HCT116 (cell line): ENCODE data around the gene C1S. TPM values are rescaled to one million over a fixed set of nuclear protein-coding genes. Genes with fewer than 3 reads are reported as not detected.

Source experiments
- ATAC-seq: fragments of 200-7000 bp; cut with Tn5 transposase; 2 replicates; pipeline ENCODE4 v1.9.1; 2020; ENCODE audit warnings: mild to moderate bottlenecking, moderate library complexity
- BruUV-seq: library from RNA; stranded (reverse); fragments of 400-500 nt; replicated peaks from 2 replicates; lab custom pipeline; 2021; lab: Mats Ljungman, UMichigan
- CTCF ChIA-PET: fragments of 300-600 bp; sonication (Branson Sonifier 250); formaldehyde crosslinking; loops from one replicate; lab custom pipeline; 2021; ENCODE audit warnings: antibody characterized with exemption; lab: Charles Lee
- POLR2A ChIA-PET: fragments of 300-600, 350-600 bp; sonication (Branson Sonifier 250); formaldehyde crosslinking; loops from one replicate; lab custom pipeline; 2021; ENCODE audit warnings: antibody characterized with exemption; lab: Charles Lee
- RAD21 ChIA-PET, 2 experiments: fragments of 300-600 bp; sonication (Branson Sonifier 250); formaldehyde crosslinking; loops; one replicate each; lab custom pipeline; 2023; ENCODE audit warnings: low total read pairs in 2 of 2; ENCODE audit not compliant: uncharacterized antibody in 2 of 2, unreplicated experiment in 2 of 2, low non-redundant PET in 1 of 2; lab: Charles Lee
- DNase-seq: peaks from one replicate; pipeline ENCODE4 v3.0.0-alpha.2; 2010; ENCODE audit warnings: low read depth, low spot score
- H2AFZ ChIP-seq: fragments of 200-600 bp; shearing (Covaris generic), sonication (generic); 2 replicates; pipeline ENCODE4 v1.6.1; 2017; ENCODE audit warnings: low read depth, mixed run types, mixed read lengths, antibody characterized with exemption, low read length; ENCODE audit not compliant: poor library complexity, severe bottlenecking
- H3K27ac ChIP-seq: 2 replicates; pipeline ENCODE4 v1.5.1; 2012; ENCODE audit warnings: low read depth, low read length
- H3K27me3 ChIP-seq: fragments of 200-600 bp; sonication (generic); 2 replicates; pipeline ENCODE4 v1.6.1; 2016; ENCODE audit warnings: mixed run types, low read length, mixed read lengths; ENCODE audit not compliant: insufficient read depth
- H3K36me3 ChIP-seq, 2 experiments: fragments of 200-500 bp in 1 of 2; fragments of 200-600 bp in 1 of 2; sonication (Bioruptor generic) in 1 of 2; sonication (generic) in 1 of 2; 2 replicates each; pipeline versions ENCODE4 v1.5.1 to v1.6.1; 2014 to 2016; ENCODE audit warnings: low read length in 2 of 2, inconsistent platforms in 1 of 2, mixed read lengths in 1 of 2, mixed run types in 1 of 2; ENCODE audit not compliant: insufficient read depth in 2 of 2, control insufficient read depth in 1 of 2
- H3K4me1 ChIP-seq, 2 experiments: fragments of 200-600 bp in 1 of 2; sonication (generic) in 1 of 2; 2 replicates each; pipeline versions ENCODE4 v1.5.1 to v1.6.1; 2012 to 2017; ENCODE audit warnings: low read length in 2 of 2, inconsistent platforms in 1 of 2, mild to moderate bottlenecking in 1 of 2, mixed read lengths in 1 of 2, mixed run types in 1 of 2, moderate library complexity in 1 of 2; ENCODE audit not compliant: insufficient read depth in 2 of 2, control insufficient read depth in 1 of 2
- H3K4me2 ChIP-seq: fragments of 200-600 bp; sonication (generic); 2 replicates; pipeline ENCODE4 v1.6.1; 2017; ENCODE audit warnings: mixed run types, low read length, mixed read lengths
- H3K4me3 ChIP-seq, 2 experiments: fragments of 200-600 bp in 1 of 2; sonication (generic) in 1 of 2; replicated peaks in 1 of 2; 2 replicates each; pipeline ENCODE4 v1.5.1; 2011 to 2016; ENCODE audit warnings: low read length in 2 of 2, control low read depth in 1 of 2, low read depth in 1 of 2, mild to moderate bottlenecking in 1 of 2, mixed read lengths in 1 of 2, mixed run types in 1 of 2
- H3K79me2 ChIP-seq: fragments of 200-600 bp; sonication (generic); 2 replicates; pipeline ENCODE4 v1.6.1; 2017; ENCODE audit warnings: mild to moderate bottlenecking, mixed run types, low read length, moderate library complexity, mixed read lengths; ENCODE audit not compliant: insufficient read depth
- H3K9ac ChIP-seq: fragments of 200-600 bp; sonication (generic); 2 replicates; pipeline ENCODE4 v1.6.1; 2016; ENCODE audit warnings: low read length, mixed read lengths
- H3K9me2 ChIP-seq: fragments of 200-600 bp; sonication (generic), shearing (Covaris generic); 2 replicates; pipeline ENCODE4 v1.6.1; 2017; ENCODE audit warnings: mixed run types, mild to moderate bottlenecking, moderate library complexity; ENCODE audit not compliant: insufficient read depth
- H3K9me3 ChIP-seq, 2 experiments: fragments of 200-500 bp in 1 of 2; fragments of 200-600 bp in 1 of 2; sonication (Bioruptor generic) in 1 of 2; sonication (generic) in 1 of 2; 2 replicates each; pipeline ENCODE4 v1.6.1; 2014 to 2017; ENCODE audit warnings: low read length in 2 of 2, mixed read lengths in 2 of 2, inconsistent platforms in 1 of 2, low read depth in 1 of 2, mild to moderate bottlenecking in 1 of 2, mixed run types in 1 of 2, moderate library complexity in 1 of 2; ENCODE audit not compliant: control insufficient read depth in 1 of 2, insufficient read depth in 1 of 2
- H4K20me1 ChIP-seq: fragments of 200-600 bp; sonication (generic), shearing (Covaris generic); 2 replicates; pipeline ENCODE4 v1.6.1; 2017; ENCODE audit warnings: mixed run types, mild to moderate bottlenecking, moderate library complexity; ENCODE audit not compliant: insufficient read depth
- ATF3 ChIP-seq: IDR thresholded peaks from 2 replicates; pipeline ENCODE4 v1.6.1; 2012
- CBX3 ChIP-seq: IDR thresholded peaks from 2 replicates; pipeline ENCODE4 v1.6.1; 2012; ENCODE audit warnings: low read depth
- CEBPB ChIP-seq: IDR thresholded peaks from 2 replicates; pipeline ENCODE4 v1.6.1; 2012; ENCODE audit warnings: low read depth
- CTCF ChIP-seq, 3 experiments: fragments of 200-600 bp in 1 of 3; sonication (generic) in 1 of 3; IDR thresholded peaks in 2 of 3; conservative IDR thresholded peaks in 1 of 3; 2 replicates each; pipeline ENCODE4 v1.5.1; 2012 to 2017; ENCODE audit warnings: low read depth in 2 of 3, low read length in 2 of 3, antibody characterized with exemption in 1 of 3, borderline replicate concordance in 1 of 3, control low read depth in 1 of 3, mild to moderate bottlenecking in 1 of 3, mixed read lengths in 1 of 3, mixed run types in 1 of 3, moderate library complexity in 1 of 3; ENCODE audit not compliant: insufficient read depth in 1 of 3
- ELF1 ChIP-seq: IDR thresholded peaks from 2 replicates; pipeline ENCODE4 v1.6.1; 2012; ENCODE audit warnings: low read depth, borderline replicate concordance
- EZH2 ChIP-seq: fragments of 200-600 bp; sonication (generic); IDR thresholded peaks from 2 replicates; pipeline ENCODE4 v1.6.1; 2017; ENCODE audit warnings: antibody characterized with exemption, mixed run types
- FOSL1 ChIP-seq: IDR thresholded peaks from 2 replicates; pipeline ENCODE4 v1.6.1; 2012; ENCODE audit warnings: low read depth
- JUND ChIP-seq: IDR thresholded peaks from 2 replicates; pipeline ENCODE4 v1.6.1; 2012
- POLR2AphosphoS5 ChIP-seq: IDR thresholded peaks from 2 replicates; pipeline ENCODE4 v1.6.1; 2011; ENCODE audit warnings: mild to moderate bottlenecking, low read depth, low read length, moderate library complexity
- RAD21 ChIP-seq: IDR thresholded peaks from 2 replicates; pipeline ENCODE4 v1.6.1; 2012; ENCODE audit warnings: low read depth, mild to moderate bottlenecking
- SIN3A ChIP-seq: IDR thresholded peaks from 2 replicates; pipeline ENCODE4 v1.6.1; 2012; ENCODE audit warnings: low read depth
- SP1 ChIP-seq: IDR thresholded peaks from 2 replicates; pipeline ENCODE4 v1.6.1; 2012; ENCODE audit warnings: low read depth
- SRF ChIP-seq: IDR thresholded peaks from 2 replicates; pipeline ENCODE4 v1.6.1; 2012; ENCODE audit warnings: low read depth
- ZFX ChIP-seq: fragments of 450-650 bp; IDR thresholded peaks from 2 replicates; pipeline ENCODE4 v1.6.1; 2017
- ZNF274 ChIP-seq: fragments of 200-500 bp; sonication (Bioruptor generic); IDR thresholded peaks from 2 replicates; pipeline ENCODE4 v1.6.1; 2014; ENCODE audit warnings: mild to moderate bottlenecking, low read depth, low read length, inconsistent platforms
- intact Hi-C: fragments of 100-400 bp; cut with micrococcal nuclease; formaldehyde crosslinking; loops from 2 replicates; pipeline ENCODE4 v1.10.0; 2022
- total RNA-seq: library from RNA; stranded (reverse); gene quantifications from one replicate; pipeline ENCODE4 v1.2.1, GENCODE V29; 2021; ENCODE audit not compliant: unreplicated experiment

The C1S gene
- total RNA-seq, 1 experiment from 2014 or later: 2.4 TPM

GRCh38 chr12:7013101-7013500 is 47.4 kb upstream of the C1S start:
- DNase-seq (no peak), ATAC-seq (no peak)
- H3K79me2 ChIP-seq: peaks cover 56% of the 10 kb centered on the region
- POLR2A ChIA-PET: interaction anchor here (1.0 kb wide), 1 partner anchor 16 kb away, joined by 3 read pairs; no protein-coding TSS in a partner anchor
- no peaks in the 10 kb centered on the region for H3K9me3 ChIP-seq
- H3K4me3 ChIP-seq: no peak overlapping the region
- no peaks in the 10 kb centered on the region for H3K27me3 ChIP-seq
- intact Hi-C loops: no loop called here
- no peak overlapping the region for H3K27ac ChIP-seq
- H3K9ac ChIP-seq: no peak overlapping the region
- no TSS peak for BruUV-seq
- no peak overlapping the region for H3K4me2 ChIP-seq
- peaks cover 6 to 9% of the 10 kb centered on the region in 2 experiments; a peak in 2 of 4 replicates for H3K36me3 ChIP-seq
- CTCF ChIA-PET: no interaction called here
- H4K20me1 ChIP-seq: no peaks in the 10 kb centered on the region
- H3K9me2 ChIP-seq: no peaks in the 10 kb centered on the region
- no peak for TF ChIP-seq POLR2AphosphoS5
- no peak for TF ChIP-seq JUND
- no peak for TF ChIP-seq EZH2
- no peak for TF ChIP-seq SP1
- TF ChIP-seq CEBPB: no peak
- no peak for TF ChIP-seq ZFX
- no peak for TF ChIP-seq CTCF (IDR thresholded peaks at IDR 0.05 in 2 of 3, conservative IDR thresholded peaks at IDR 0.05 in 1 of 3; ENCODE audit: borderline replicate concordance in 1 of 3, insufficient read depth in 1 of 3, low read depth in 2 of 3, low read length in 2 of 3)
- TF ChIP-seq SRF: no peak
- no peak for TF ChIP-seq RAD21
- TF ChIP-seq ATF3: no peak
- TF ChIP-seq CBX3: no peak
- TF ChIP-seq SIN3A: no peak
- no peak for TF ChIP-seq FOSL1
- no peak for TF ChIP-seq ZNF274
- no peak for TF ChIP-seq ELF1
- H3K4me1 ChIP-seq: peaks cover 7 to 12% of the 10 kb centered on the region in 2 experiments; a peak in 3 of 4 replicates
- RAD21 ChIA-PET: no interaction called here
- no peak overlapping the region for H2AFZ ChIP-seq
